ENCODE measurements around the gene PLXNA2. TPM values are rescaled to one million over a fixed set of nuclear protein-coding genes. Genes with fewer than 3 reads are reported as not detected.

The PLXNA2 gene
- total and polyA plus RNA-seq, 2 of the 4 experiments (the other 2 are of a cell fraction), result 0.72 to 1.1 TPM

DNA sequence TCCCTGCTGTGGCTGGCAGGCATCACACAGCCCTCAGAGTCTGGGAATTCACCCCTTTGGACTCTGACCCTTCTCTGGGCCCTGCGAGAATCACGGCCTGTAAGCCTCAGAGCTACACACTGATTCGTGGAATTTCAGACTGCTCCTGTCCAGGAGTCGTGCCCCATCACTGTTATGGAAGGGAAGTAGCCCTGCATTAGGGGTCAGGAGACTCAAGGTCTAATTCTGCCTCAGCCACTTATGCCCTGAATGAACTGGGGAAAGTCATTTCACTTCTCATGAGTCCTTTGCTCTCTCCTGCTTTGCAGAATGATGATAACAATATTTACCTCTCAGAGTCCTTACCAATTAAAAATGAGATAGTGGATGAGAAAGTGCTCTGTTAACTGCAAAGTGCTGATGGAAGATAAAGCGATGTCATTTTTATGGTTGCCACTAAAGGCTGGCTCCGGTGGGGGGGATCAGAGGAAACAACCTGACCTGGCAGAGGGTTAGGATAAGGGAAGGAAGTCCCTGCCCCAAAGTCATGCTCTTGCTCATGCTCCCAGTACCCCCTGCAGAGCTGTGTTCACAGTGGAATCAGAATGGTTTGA lies 184.7 kb downstream of the PLXNA2 start:
- Histone ChIP-seq H3K4me1 (ENCODE audit: control insufficient read depth, insufficient read depth, low read length) (no peaks in the 10 kb centered on the region), H3K18ac (ENCODE audit: low read depth, low read length) (no peak overlapping the region), H2BK20ac (ENCODE audit: low read depth, low read length) (no peak overlapping the region), H2BK120ac (ENCODE audit: low read depth, low read length) (no peak overlapping the region), H3K9ac (ENCODE audit: low read depth, low read length) (no peak overlapping the region), H3K36me3 (ENCODE audit: control insufficient read depth, insufficient read depth, low read length) (no peaks in the 10 kb centered on the region), H3K27ac (ENCODE audit: insufficient read depth, low read length) (no peak overlapping the region), H2AK5ac (ENCODE audit: low read depth, low read length) (no peak overlapping the region), H4K5ac (ENCODE audit: low read depth, low read length) (no peak overlapping the region), H3K9me1 (ENCODE audit: insufficient read depth, low read length) (0 out of 2 replicates have a peak, but pooled peaks cover 3% of the 10 kb centered on the region), H2AFZ (replicated peaks; ENCODE audit: low read length, poor library complexity) (no peak overlapping the region), H3K56ac (ENCODE audit: extremely low read depth, insufficient read depth, low read length) (no peak overlapping the region), H3K4ac (ENCODE audit: low read depth, low read length) (no peak overlapping the region), H3K9me3 (ENCODE audit: control insufficient read depth, insufficient read depth, low read length) (no peaks in the 10 kb centered on the region), H4K20me1 (ENCODE audit: insufficient read depth, low read length) (no peaks in the 10 kb centered on the region), H4K8ac (ENCODE audit: low read depth in 2 of 2, low read length in 2 of 2) (no peak overlapping the region), H3K23ac (ENCODE audit: low read depth, low read length) (no peak overlapping the region), H4K91ac (ENCODE audit: insufficient read depth, low read depth, low read length) (no peak overlapping the region), H3K27me3 (ENCODE audit: control insufficient read depth, insufficient read depth, low read length) (no peaks in the 10 kb centered on the region; the same call in 1 of the 2 replicates), H2AK9ac (replicated peaks; ENCODE audit: low read depth, low read length, poor library complexity) (no peak overlapping the region), H3K4me2 (ENCODE audit: low read depth, low read length) (no peak overlapping the region), H3K14ac (replicated peaks; ENCODE audit: low read depth, low read length) (no peak overlapping the region), H2BK5ac (ENCODE audit: low read depth, low read length, poor library complexity, severe bottlenecking) (no peak overlapping the region), H3K4me3 (ENCODE audit: insufficient read depth, low read depth, low read length) (no peak overlapping the region), H3K79me1 (ENCODE audit: low read depth in 1 of 2, low read length in 2 of 2) (no peaks in the 10 kb centered on the region), H2BK15ac (ENCODE audit: low read depth, low read length) (no peak overlapping the region)
- ChIA-PET POLR2A (ENCODE audit: unreplicated experiment) (no interaction called here), CTCF (no interaction called here)
- dilution Hi-C loops (cut with HindIII; ENCODE audit: low sequenced_read_pairs, unreplicated experiment) (no loop called here), in situ Hi-C loops (cut with MboI; ENCODE audit: low sequenced_read_pairs) (no loop called here), intact Hi-C loops (cut with micrococcal nuclease) (no loop called here)
- DNase-seq (no peak), ATAC-seq (ENCODE audit: low read depth) (no peak)
- WGBS, 2 experiments (ENCODE audit: extremely low coverage in 2 of 2, insufficient read length in 1 of 2), result 20% methylated on average over 1 of the region's 6 CpGs; no CpG with 5 or more reads in 1 of the 2 experiments
- BruUV-seq (replicated peaks), result no TSS peak
- TF ChIP-seq, protein P1, sequence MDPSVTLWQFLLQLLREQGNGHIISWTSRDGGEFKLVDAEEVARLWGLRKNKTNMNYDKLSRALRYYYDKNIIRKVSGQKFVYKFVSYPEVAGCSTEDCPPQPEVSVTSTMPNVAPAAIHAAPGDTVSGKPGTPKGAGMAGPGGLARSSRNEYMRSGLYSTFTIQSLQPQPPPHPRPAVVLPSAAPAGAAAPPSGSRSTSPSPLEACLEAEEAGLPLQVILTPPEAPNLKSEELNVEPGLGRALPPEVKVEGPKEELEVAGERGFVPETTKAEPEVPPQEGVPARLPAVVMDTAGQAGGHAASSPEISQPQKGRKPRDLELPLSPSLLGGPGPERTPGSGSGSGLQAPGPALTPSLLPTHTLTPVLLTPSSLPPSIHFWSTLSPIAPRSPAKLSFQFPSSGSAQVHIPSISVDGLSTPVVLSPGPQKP (IDR thresholded peaks at IDR 0.05; ENCODE audit: borderline replicate concordance, low read depth, low read length), result no peak
